ENCODE results near the gene ZNF480.
A peak's percentile ranks its signal among the peaks of the same experiment; 100 is the strongest.
"Not testable (repeated sequence)": the region's sequence is repeated elsewhere in the genome, so short reads cannot be mapped to it uniquely, and the experiment has no call there.

The ZNF480 gene

GRCh38 chr19:52296773-52297600 lies at the start of gene ZNF480:
ZNF480 (plus strand) TSS chr19:52297169; CDS start chr19:52300413, 3,244 bp downstream.
- no peaks in the 10 kb centered on the region for H3F3A ChIP-seq (ENCODE audit: insufficient read depth, low read length)
- no peaks in the 10 kb centered on the region for H4K20me1 ChIP-seq (ENCODE audit: insufficient read depth, low read length)
- peak; percentile 78 for DNase-seq
- H3K79me2 ChIP-seq (ENCODE audit: low read length): no peaks in the 10 kb centered on the region
- H3K27me3 ChIP-seq (replicated peaks; ENCODE audit: insufficient read depth, low read length): no peaks in the 10 kb centered on the region
- no peaks in the 10 kb centered on the region for H3K4me1 ChIP-seq (ENCODE audit: low read length)
- TF ChIP-seq EZH2 (optimal IDR thresholded peaks at IDR 0.05; ENCODE audit: low read depth, low read length) (no peak), EZH2phosphoT487 (IDR thresholded peaks at IDR 0.05; ENCODE audit: low read length) (no peak)
- peak within 1 kb of the TSS; percentile 99 for H2AFZ ChIP-seq (ENCODE audit: low read length)
- peak within 1 kb of the TSS; percentile 87 for H3K4me2 ChIP-seq (ENCODE audit: low read depth, low read length)
- no peaks in the 10 kb centered on the region for H3K9me3 ChIP-seq (replicated peaks; ENCODE audit: insufficient read depth, low read length)
- peak within 1 kb of the TSS; percentile 92 for H3K4me3 ChIP-seq (ENCODE audit: low read length)
- no peaks in the 10 kb centered on the region; the same call in 1 of the 2 replicates for H3K36me3 ChIP-seq (replicated peaks; ENCODE audit: insufficient read depth, low read length)
- H3K9me2 ChIP-seq (replicated peaks; ENCODE audit: insufficient read depth, low read length): no peaks in the 10 kb centered on the region
- H3K9ac ChIP-seq (ENCODE audit: low read length): peak within 1 kb of the TSS; percentile 74
- H3K27ac ChIP-seq (ENCODE audit: low read length): no peak within 1 kb of the TSS

GRCh38 chr19:52248241-52248640 lies 48.7 kb upstream of the ZNF480 start:
- H3K4me3 ChIP-seq (ENCODE audit: low read length): no peak overlapping the region
- no peak overlapping the region for H2AFZ ChIP-seq (ENCODE audit: low read length)
- H3K4me2 ChIP-seq (ENCODE audit: low read depth, low read length): no peak overlapping the region
- H3K9me3 ChIP-seq (replicated peaks; ENCODE audit: insufficient read depth, low read length): no peaks in the 10 kb centered on the region
- no peaks in the 10 kb centered on the region for H3K27me3 ChIP-seq (replicated peaks; ENCODE audit: insufficient read depth, low read length)
- no peaks in the 10 kb centered on the region for H3K79me2 ChIP-seq (ENCODE audit: low read length)
- H3K9ac ChIP-seq (ENCODE audit: low read length): no peak overlapping the region
- no peaks in the 10 kb centered on the region for H3F3A ChIP-seq (ENCODE audit: insufficient read depth, low read length)
- no peak for TF ChIP-seq EZH2 (optimal IDR thresholded peaks at IDR 0.05; ENCODE audit: low read depth, low read length)
- TF ChIP-seq CTCF (IDR thresholded peaks at IDR 0.05; ENCODE audit: low read length): peak; percentile 52
- no peak overlapping the region for H3K27ac ChIP-seq (ENCODE audit: low read length)
- H3K9me2 ChIP-seq (replicated peaks; ENCODE audit: insufficient read depth, low read length): no peaks in the 10 kb centered on the region
- H4K20me1 ChIP-seq (ENCODE audit: insufficient read depth, low read length): no peaks in the 10 kb centered on the region
- no peaks in the 10 kb centered on the region for H3K4me1 ChIP-seq (ENCODE audit: low read length)
- peak; percentile 43 for DNase-seq
- no peaks in the 10 kb centered on the region for H3K36me3 ChIP-seq (replicated peaks; ENCODE audit: insufficient read depth, low read length)

- no peaks in the 10 kb centered on the region for H3K27me3 ChIP-seq (replicated peaks; ENCODE audit: insufficient read depth, low read length)
- no peaks in the 10 kb centered on the region for H3K9me3 ChIP-seq (replicated peaks; ENCODE audit: insufficient read depth, low read length)
- no peaks in the 10 kb centered on the region for H3K4me1 ChIP-seq (ENCODE audit: low read length)
- H3F3A ChIP-seq (ENCODE audit: insufficient read depth, low read length): no peaks in the 10 kb centered on the region
- no peaks in the 10 kb centered on the region for H4K20me1 ChIP-seq (ENCODE audit: insufficient read depth, low read length)
- no peaks in the 10 kb centered on the region for H3K79me2 ChIP-seq (ENCODE audit: low read length)
- no peak overlapping the region for H3K4me2 ChIP-seq (ENCODE audit: low read depth, low read length)
- H2AFZ ChIP-seq (ENCODE audit: low read length): no peak overlapping the region
- no peak overlapping the region for H3K27ac ChIP-seq (ENCODE audit: low read length)
- H3K4me3 ChIP-seq (ENCODE audit: low read length): no peak overlapping the region
- no peaks in the 10 kb centered on the region for H3K9me2 ChIP-seq (replicated peaks; ENCODE audit: insufficient read depth, low read length)
- no peak for DNase-seq
- TF ChIP-seq CTCF (IDR thresholded peaks at IDR 0.05; ENCODE audit: low read length) (no peak), EZH2 (optimal IDR thresholded peaks at IDR 0.05; ENCODE audit: low read depth, low read length) (no peak), EZH2phosphoT487 (IDR thresholded peaks at IDR 0.05; ENCODE audit: low read length) (no peak)
- no peak overlapping the region for H3K9ac ChIP-seq (ENCODE audit: low read length)
- H3K36me3 ChIP-seq (replicated peaks; ENCODE audit: insufficient read depth, low read length): no peaks in the 10 kb centered on the region
Measured at GRCh38 chr19:52258426-52258825, 38.5 kb upstream of the ZNF480 start.

GRCh38 chr19:52265556-52265955 lies 31.4 kb upstream of the ZNF480 start:
- peaks cover 11% of the 10 kb centered on the region for H3K79me2 ChIP-seq (ENCODE audit: low read length)
- not testable (repeated sequence) for H3K9ac ChIP-seq (ENCODE audit: low read length); H3K27me3 ChIP-seq (replicated peaks; ENCODE audit: insufficient read depth, low read length); H3K9me3 ChIP-seq (replicated peaks; ENCODE audit: insufficient read depth, low read length); H3K27ac ChIP-seq (ENCODE audit: low read length); H3K4me1 ChIP-seq (ENCODE audit: low read length); H3K4me2 ChIP-seq (ENCODE audit: low read depth, low read length); H3K36me3 ChIP-seq (replicated peaks; ENCODE audit: insufficient read depth, low read length); H2AFZ ChIP-seq (ENCODE audit: low read length); DNase-seq; H4K20me1 ChIP-seq (ENCODE audit: insufficient read depth, low read length); H3K4me3 ChIP-seq (ENCODE audit: low read length); H3F3A ChIP-seq (ENCODE audit: insufficient read depth, low read length); H3K9me2 ChIP-seq (replicated peaks; ENCODE audit: insufficient read depth, low read length)

Measured in MM.1S (cell line).